PC-9 (cell line): ENCODE results near the gene GRIFIN. TPM values are rescaled to one million over a fixed set of nuclear protein-coding genes. Genes with fewer than 3 reads are reported as not detected.

Source experiments
- BruUV-seq: library from RNA; stranded (reverse); fragments of 400-500 nt; replicated peaks from 2 replicates; lab custom pipeline; 2021; lab: Mats Ljungman, UMichigan
- CTCF ChIA-PET: fragments of 300-600 bp; sonication (Branson Sonifier 250); formaldehyde crosslinking; loops from one replicate; lab custom pipeline; 2022; ENCODE audit warnings: antibody characterized with exemption; lab: Charles Lee
- POLR2A ChIA-PET: fragments of 300-600 bp; sonication (Branson Sonifier 250); formaldehyde crosslinking; loops from one replicate; lab custom pipeline; 2022; ENCODE audit warnings: antibody characterized with exemption; ENCODE audit not compliant: unreplicated experiment; lab: Charles Lee
- DNase-seq, 2 experiments: peaks; one replicate each; pipeline versions ENCODE4 v3.0.0 to v3.0.0-alpha.2; 2015 to 2022; ENCODE audit warnings: mixed read lengths in 1 of 2
- H2AFZ ChIP-seq: fragments of 200-600 bp; sonication (generic); 2 replicates; pipeline ENCODE4 v1.8.1; 2017; ENCODE audit warnings: antibody characterized with exemption
- H3F3A ChIP-seq: fragments of 200-600 bp; sonication (generic); 2 replicates; pipeline ENCODE4 v1.8.1; 2017; ENCODE audit warnings: antibody characterized with exemption, mild to moderate bottlenecking, low read depth; ENCODE audit not compliant: insufficient read depth
- H3K27ac ChIP-seq: fragments of 200-600 bp; sonication (generic); 2 replicates; pipeline ENCODE4 v1.6.1; 2016; ENCODE audit warnings: mixed run types
- H3K27me3 ChIP-seq: fragments of 200-600 bp; sonication (generic); 2 replicates; pipeline ENCODE4 v1.6.1; 2016; ENCODE audit warnings: low read depth, mixed run types; ENCODE audit not compliant: insufficient read depth
- H3K36me3 ChIP-seq: fragments of 200-600 bp; sonication (generic); 2 replicates; pipeline ENCODE4 v1.6.1; 2016; ENCODE audit warnings: low read depth, mixed run types
- H3K4me1 ChIP-seq: fragments of 200-600 bp; sonication (generic); replicated peaks from 2 replicates; pipeline ENCODE4 v1.6.1; 2016; ENCODE audit warnings: mixed run types; ENCODE audit not compliant: insufficient read depth
- H3K4me2 ChIP-seq: fragments of 200-600 bp; sonication (generic); 2 replicates; pipeline ENCODE4 v1.6.1; 2017; ENCODE audit warnings: mixed run types
- H3K4me3 ChIP-seq: fragments of 200-600 bp; sonication (generic); 2 replicates; pipeline ENCODE4 v1.6.1; 2016; ENCODE audit warnings: mixed run types
- H3K79me2 ChIP-seq: fragments of 200-600 bp; sonication (generic); 2 replicates; pipeline ENCODE4 v1.6.1; 2017; ENCODE audit warnings: low read depth, mixed run types
- H3K9me2 ChIP-seq: fragments of 200-600 bp; sonication (generic); 2 replicates; pipeline ENCODE4 v1.8.1; 2017; ENCODE audit warnings: mild to moderate bottlenecking; ENCODE audit not compliant: insufficient read depth
- H3K9me3 ChIP-seq: fragments of 200-600 bp; sonication (generic); 2 replicates; pipeline ENCODE4 v1.8.1; 2016; ENCODE audit warnings: low read depth; ENCODE audit not compliant: insufficient read depth
- H4K20me1 ChIP-seq: fragments of 200-600 bp; sonication (generic); 2 replicates; pipeline ENCODE4 v1.8.1; 2017; ENCODE audit not compliant: insufficient read depth
- EZH2 ChIP-seq: fragments of 200-600 bp; sonication (generic); IDR thresholded peaks from 2 replicates; pipeline ENCODE4 v1.8.0; 2017; ENCODE audit warnings: antibody characterized with exemption, low read depth
- intact Hi-C: fragments of 100-400 bp; cut with micrococcal nuclease; formaldehyde crosslinking; loops from one replicate; pipeline ENCODE4 v1.10.0; 2022; ENCODE audit not compliant: unreplicated experiment
- total RNA-seq: library from RNA; stranded (reverse); gene quantifications from 2 replicates; pipeline ENCODE4 v1.2.3, GENCODE V29; 2021
- TF ChIP-seq, protein P1 (sequence below): fragments of 200-600 bp; sonication (generic); conservative IDR thresholded peaks from 2 replicates; pipeline ENCODE4 v1.6.1; 2017; ENCODE audit warnings: mixed run types, antibody characterized with exemption, mild to moderate bottlenecking, moderate library complexity

The GRIFIN gene
- total RNA-seq, 1 experiment from 2014 or later: not detected

- no peak overlapping the region for H3K27ac ChIP-seq
- no peak overlapping the region for H3K4me2 ChIP-seq
- no TSS peak for BruUV-seq
- H3K36me3 ChIP-seq: no peaks in the 10 kb centered on the region
- CTCF ChIA-PET: interaction anchor here (0.6 kb wide), 2 partner anchors 130 to 775 kb away, joined by 3 to 5 read pairs; no protein-coding TSS in a partner anchor
- peaks cover 7% of the 10 kb centered on the region; the same call in 1 of the 2 replicates for H3K4me1 ChIP-seq
- peaks cover 5% of the 10 kb centered on the region; the same call in 1 of the 2 replicates for H3F3A ChIP-seq
- H3K9me2 ChIP-seq: no peaks in the 10 kb centered on the region
- no peak overlapping the region for H2AFZ ChIP-seq
- H3K4me3 ChIP-seq: no peak overlapping the region
- no peak for DNase-seq
- POLR2A ChIA-PET: no interaction called here
- H3K27me3 ChIP-seq: peaks cover 40% of the 10 kb centered on the region
- H3K79me2 ChIP-seq: no peaks in the 10 kb centered on the region
- no peak for TF ChIP-seq EZH2
- TF ChIP-seq, protein P1, sequence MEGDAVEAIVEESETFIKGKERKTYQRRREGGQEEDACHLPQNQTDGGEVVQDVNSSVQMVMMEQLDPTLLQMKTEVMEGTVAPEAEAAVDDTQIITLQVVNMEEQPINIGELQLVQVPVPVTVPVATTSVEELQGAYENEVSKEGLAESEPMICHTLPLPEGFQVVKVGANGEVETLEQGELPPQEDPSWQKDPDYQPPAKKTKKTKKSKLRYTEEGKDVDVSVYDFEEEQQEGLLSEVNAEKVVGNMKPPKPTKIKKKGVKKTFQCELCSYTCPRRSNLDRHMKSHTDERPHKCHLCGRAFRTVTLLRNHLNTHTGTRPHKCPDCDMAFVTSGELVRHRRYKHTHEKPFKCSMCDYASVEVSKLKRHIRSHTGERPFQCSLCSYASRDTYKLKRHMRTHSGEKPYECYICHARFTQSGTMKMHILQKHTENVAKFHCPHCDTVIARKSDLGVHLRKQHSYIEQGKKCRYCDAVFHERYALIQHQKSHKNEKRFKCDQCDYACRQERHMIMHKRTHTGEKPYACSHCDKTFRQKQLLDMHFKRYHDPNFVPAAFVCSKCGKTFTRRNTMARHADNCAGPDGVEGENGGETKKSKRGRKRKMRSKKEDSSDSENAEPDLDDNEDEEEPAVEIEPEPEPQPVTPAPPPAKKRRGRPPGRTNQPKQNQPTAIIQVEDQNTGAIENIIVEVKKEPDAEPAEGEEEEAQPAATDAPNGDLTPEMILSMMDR: no peak
- intact Hi-C loops: no loop called here
- H4K20me1 ChIP-seq: 0 out of 2 replicates have a peak, but pooled peaks cover 4% of the 10 kb centered on the region
- H3K9me3 ChIP-seq: no peaks in the 10 kb centered on the region
These were observed 22.5 kb upstream of the GRIFIN start for GRCh38 chr7:2498708-2499107.

DNA sequence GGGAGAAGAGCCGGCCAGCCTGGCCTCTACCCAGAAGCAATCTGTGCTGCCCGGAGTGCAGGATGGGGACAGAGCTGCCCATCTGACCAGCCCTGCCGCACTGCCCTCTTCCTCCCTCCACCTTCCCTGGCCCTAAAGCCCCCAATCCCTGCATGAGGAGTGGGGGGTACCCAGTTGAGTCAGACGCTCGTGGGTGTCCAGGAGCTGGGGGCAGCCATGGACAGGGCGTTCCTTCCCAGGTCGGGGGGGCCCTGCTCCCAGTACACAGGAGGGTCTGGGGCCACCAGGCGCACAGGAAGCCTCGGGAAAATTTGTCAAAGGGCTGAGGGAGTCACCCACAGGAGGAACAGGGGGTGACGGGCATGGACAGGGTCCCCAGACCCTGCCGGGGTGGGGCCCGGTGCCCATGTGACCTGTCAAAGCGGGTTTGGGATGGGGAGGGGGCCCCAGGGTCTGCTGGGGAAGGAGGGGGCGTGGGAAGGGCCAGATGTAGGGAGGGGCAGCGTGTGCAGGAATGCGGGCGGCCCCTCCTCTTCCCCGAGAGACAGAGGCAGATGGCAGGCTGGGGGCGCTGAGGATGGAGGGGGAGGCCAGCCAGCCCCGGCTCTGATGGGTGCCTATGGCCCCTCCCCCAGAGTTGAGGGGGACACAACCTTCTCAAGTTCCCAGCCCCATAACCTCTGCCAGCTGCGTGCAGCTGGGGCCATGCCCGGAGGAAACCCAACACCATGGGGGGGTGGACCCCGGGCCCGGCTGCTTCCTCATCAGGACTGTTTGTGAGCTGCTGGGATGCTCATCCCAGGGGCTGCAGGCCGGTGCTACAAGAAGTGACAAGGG is 21.5 kb upstream of the GRIFIN start:
- BruUV-seq: no TSS peak
- H3F3A ChIP-seq: peaks cover 5% of the 10 kb centered on the region; the same call in 1 of the 2 replicates
- no peaks in the 10 kb centered on the region for H3K9me3 ChIP-seq
- H3K27ac ChIP-seq: no peak overlapping the region
- intact Hi-C loops: no loop called here
- ChIA-PET POLR2A (interaction anchor here (0.5 kb wide), 1 partner anchor 68 kb away, joined by 22 read pairs; no protein-coding TSS in a partner anchor), CTCF (interaction anchor here (0.6 kb wide), 1 partner anchor 129 kb away, joined by 5 read pairs; no protein-coding TSS in a partner anchor)
- TF ChIP-seq, protein P1: no peak
- no peak for TF ChIP-seq EZH2
- DNase-seq: no peak
- no peaks in the 10 kb centered on the region for H3K79me2 ChIP-seq
- no peak overlapping the region for H2AFZ ChIP-seq
- H3K4me2 ChIP-seq: no peak overlapping the region
- no peaks in the 10 kb centered on the region for H3K36me3 ChIP-seq
- peaks cover 12% of the 10 kb centered on the region; the same call in 1 of the 2 replicates for H3K4me1 ChIP-seq
- peaks cover 35% of the 10 kb centered on the region for H3K27me3 ChIP-seq
- no peak overlapping the region for H3K4me3 ChIP-seq
- 0 out of 2 replicates have a peak, but pooled peaks cover 4% of the 10 kb centered on the region for H4K20me1 ChIP-seq
- H3K9me2 ChIP-seq: no peaks in the 10 kb centered on the region

DNA sequence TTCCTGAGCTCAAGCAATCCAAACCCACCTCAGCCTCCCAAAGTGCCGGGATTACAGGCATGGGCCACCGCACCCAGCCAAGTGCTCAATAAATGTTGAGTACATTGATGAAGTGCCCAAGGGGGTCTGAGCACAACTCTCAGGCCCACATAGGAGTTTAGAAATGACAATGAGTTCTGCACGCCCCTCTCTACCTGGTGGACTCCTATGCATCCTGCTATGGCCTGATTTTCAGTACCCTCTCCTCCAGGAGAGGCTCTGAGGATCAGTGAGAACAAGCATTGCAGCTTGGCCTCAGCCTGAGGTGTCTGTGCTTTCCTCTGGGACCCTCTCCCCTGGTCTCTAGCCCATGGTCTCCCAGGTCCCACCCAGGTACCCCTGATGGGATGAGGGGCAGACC is 20.9 kb upstream of the GRIFIN start:
- Histone ChIP-seq H3K27me3 (peaks cover 32% of the 10 kb centered on the region), H3K9me2 (no peaks in the 10 kb centered on the region), H3K79me2 (no peaks in the 10 kb centered on the region), H3K4me3 (no peak overlapping the region), H3K4me2 (no peak overlapping the region), H3F3A (peaks cover 5% of the 10 kb centered on the region; the same call in 1 of the 2 replicates), H2AFZ (no peak overlapping the region), H3K36me3 (no peaks in the 10 kb centered on the region), H3K4me1 (peaks cover 12% of the 10 kb centered on the region; the same call in 1 of the 2 replicates), H4K20me1 (0 out of 2 replicates have a peak, but pooled peaks cover 4% of the 10 kb centered on the region), H3K27ac (no peak overlapping the region), H3K9me3 (no peaks in the 10 kb centered on the region)
- TF ChIP-seq, protein P1: no peak
- ChIA-PET CTCF (no interaction called here), POLR2A (no interaction called here)
- BruUV-seq: no TSS peak
- intact Hi-C loops: no loop called here
- no peak for DNase-seq
